ENCODE measurements around the gene KCNK6.

KCNK6 gene

DNA sequence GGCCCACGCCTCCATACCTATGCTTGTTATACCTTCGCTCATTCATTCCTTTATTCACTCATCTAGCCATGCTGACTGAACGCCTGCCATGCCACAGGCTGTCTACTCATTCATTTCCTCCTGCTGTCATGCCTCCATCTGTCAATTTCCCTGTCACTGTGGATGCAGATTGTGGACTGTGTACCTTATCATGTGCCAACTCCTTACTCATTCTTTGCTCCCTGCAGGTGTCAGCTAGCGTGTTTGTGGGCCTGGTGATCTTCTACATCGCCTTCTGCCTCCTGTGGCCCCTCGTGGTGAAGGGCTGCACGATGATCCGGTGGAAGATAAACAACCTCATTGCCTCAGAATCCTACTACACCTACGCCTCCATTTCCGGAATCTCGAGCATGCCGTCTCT is 50.7 kb downstream of the KCNK6 start:
- H2BK12ac ChIP-seq (ENCODE audit: low read length) = no peak overlapping the region
- H3K27ac ChIP-seq (replicated peaks; ENCODE audit: low read length) = no peak overlapping the region
- H3K36me3 ChIP-seq (replicated peaks in 1 of 2; ENCODE audit: control insufficient read depth in 2 of 2, insufficient read depth in 2 of 2, low read length in 2 of 2) = no peaks in the 10 kb centered on the region
- no peak overlapping the region for H4K8ac ChIP-seq (ENCODE audit: low read depth, low read length)
- no peak overlapping the region for H3K18ac ChIP-seq (ENCODE audit: low read length)
- no peak overlapping the region for H2BK5ac ChIP-seq (ENCODE audit: low read length)
- no peak overlapping the region for H2BK120ac ChIP-seq (ENCODE audit: low read depth, low read length)
- H2AFZ ChIP-seq (ENCODE audit: low read length) = no peak overlapping the region
- peak overlapping the region; percentile 4 for H3K23ac ChIP-seq (ENCODE audit: low read depth, low read length, poor library complexity)
- H3K9ac ChIP-seq (ENCODE audit: low read depth, low read length, poor library complexity) = no peak overlapping the region
- no CpG with 5 or more reads among the region's 12 CpGs for WGBS, 2 donors (ENCODE audit: extremely low coverage in 2 of 2, insufficient read length in 2 of 2, insufficient replicate concordance in 1 of 2)
- no peak overlapping the region for H2AK5ac ChIP-seq (ENCODE audit: low read depth, low read length)
- peaks cover 0 to 9% of the 10 kb centered on the region in 2 donors for H3K4me1 ChIP-seq (ENCODE audit: control insufficient read depth in 2 of 2, insufficient read depth in 1 of 2, low read depth in 1 of 2, low read length in 2 of 2)
- peaks cover 0 to 16% (median 0%) of the 10 kb centered on the region in 3 experiments for H3K27me3 ChIP-seq (ENCODE audit: control insufficient read depth in 3 of 3, insufficient read depth in 3 of 3, low read depth in 1 of 3, low read length in 3 of 3)
- H4K91ac ChIP-seq (ENCODE audit: low read depth, low read length, poor library complexity) = no peak overlapping the region
- H3K79me1 ChIP-seq (ENCODE audit: low read depth, low read length) = peaks cover 6% of the 10 kb centered on the region
- H3K14ac ChIP-seq (ENCODE audit: low read length) = no peak overlapping the region
- no peak overlapping the region for H3K4ac ChIP-seq (ENCODE audit: low read length)
- H3K4me3 ChIP-seq (ENCODE audit: low read length in 2 of 2) = no peak overlapping the region
- DNase-seq (ENCODE audit: low spot score) = no peak
- H2BK15ac ChIP-seq (ENCODE audit: low read length) = no peak overlapping the region
- no peaks in the 10 kb centered on the region for H3K9me3 ChIP-seq (replicated peaks in 1 of 2; ENCODE audit: control insufficient read depth in 2 of 2, insufficient read depth in 1 of 2, low read depth in 1 of 2, low read length in 2 of 2)
- no peak overlapping the region for H3K4me2 ChIP-seq (ENCODE audit: insufficient read depth, low read length, poor library complexity, severe bottlenecking)

GRCh38 chr19:38371081-38371480 is 51.4 kb downstream of the KCNK6 start:
- no peak overlapping the region for H3K23ac ChIP-seq (ENCODE audit: low read depth, low read length, poor library complexity)
- DNase-seq (ENCODE audit: low spot score) = no peak
- no CpG with 5 or more reads among the region's 6 CpGs for WGBS, 2 donors (ENCODE audit: extremely low coverage in 2 of 2, insufficient read length in 2 of 2, insufficient replicate concordance in 1 of 2)
- H3K4me3 ChIP-seq (ENCODE audit: low read length in 2 of 2) = no peak overlapping the region
- H3K4ac ChIP-seq (ENCODE audit: low read length) = no peak overlapping the region
- H3K4me2 ChIP-seq (ENCODE audit: insufficient read depth, low read length, poor library complexity, severe bottlenecking) = no peak overlapping the region
- no peak overlapping the region for H4K91ac ChIP-seq (ENCODE audit: low read depth, low read length, poor library complexity)
- H3K9ac ChIP-seq (ENCODE audit: low read depth, low read length, poor library complexity) = no peak overlapping the region
- H2BK5ac ChIP-seq (ENCODE audit: low read length) = no peak overlapping the region
- no peak overlapping the region for H4K8ac ChIP-seq (ENCODE audit: low read depth, low read length)
- H3K36me3 ChIP-seq (replicated peaks in 1 of 2; ENCODE audit: control insufficient read depth in 2 of 2, insufficient read depth in 2 of 2, low read length in 2 of 2) = peaks cover 0 to 1% of the 10 kb centered on the region in 2 donors
- H3K27ac ChIP-seq (replicated peaks; ENCODE audit: low read length) = no peak overlapping the region
- H2BK12ac ChIP-seq (ENCODE audit: low read length) = no peak overlapping the region
- no peak overlapping the region for H2BK15ac ChIP-seq (ENCODE audit: low read length)
- no peak overlapping the region for H3K18ac ChIP-seq (ENCODE audit: low read length)
- peaks cover 8 to 15% of the 10 kb centered on the region in 2 donors for H3K4me1 ChIP-seq (ENCODE audit: control insufficient read depth in 2 of 2, insufficient read depth in 1 of 2, low read depth in 1 of 2, low read length in 2 of 2)
- no peak overlapping the region for H3K14ac ChIP-seq (ENCODE audit: low read length)
- H3K79me1 ChIP-seq (ENCODE audit: low read depth, low read length) = peaks cover 8% of the 10 kb centered on the region
- no peak overlapping the region for H2BK120ac ChIP-seq (ENCODE audit: low read depth, low read length)
- no peak overlapping the region for H2AFZ ChIP-seq (ENCODE audit: low read length)
- peaks cover 0 to 16% (median 0%) of the 10 kb centered on the region in 3 experiments for H3K27me3 ChIP-seq (ENCODE audit: control insufficient read depth in 3 of 3, insufficient read depth in 3 of 3, low read depth in 1 of 3, low read length in 3 of 3)
- no peak overlapping the region for H2AK5ac ChIP-seq (ENCODE audit: low read depth, low read length)
- no peaks in the 10 kb centered on the region for H3K9me3 ChIP-seq (replicated peaks in 1 of 2; ENCODE audit: control insufficient read depth in 2 of 2, insufficient read depth in 1 of 2, low read depth in 1 of 2, low read length in 2 of 2)

DNA sequence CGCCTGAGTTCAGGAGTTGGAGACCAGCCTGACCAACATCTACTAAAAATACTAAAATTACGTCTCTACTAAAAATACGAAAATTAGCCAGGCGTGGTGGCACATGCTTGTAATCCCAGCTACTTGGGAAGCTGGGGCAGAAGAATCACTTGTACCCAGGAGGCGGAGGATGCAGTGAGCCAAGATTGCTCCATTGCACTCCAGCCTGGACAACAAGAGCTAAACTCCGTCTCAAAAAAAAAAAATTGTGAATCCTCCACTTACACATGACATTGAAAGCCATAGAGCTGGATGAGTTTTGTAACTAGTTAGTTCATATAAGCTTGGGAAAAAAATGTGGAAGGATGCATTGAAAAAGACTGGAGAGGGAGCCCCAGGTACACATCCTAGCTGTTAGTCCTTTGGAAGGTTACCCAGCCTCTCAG is 54.3 kb downstream of the KCNK6 start:
- Histone ChIP-seq H3K14ac (ENCODE audit: low read length) (no peak overlapping the region), H3K79me1 (ENCODE audit: low read depth, low read length) (peaks cover 10% of the 10 kb centered on the region), H3K27me3 (ENCODE audit: control insufficient read depth in 3 of 3, insufficient read depth in 3 of 3, low read depth in 1 of 3, low read length in 3 of 3) (peaks cover 0 to 16% (median 0%) of the 10 kb centered on the region in 3 experiments), H3K23ac (ENCODE audit: low read depth, low read length, poor library complexity) (no peak overlapping the region), H4K8ac (ENCODE audit: low read depth, low read length) (no peak overlapping the region), H3K9ac (ENCODE audit: low read depth, low read length, poor library complexity) (no peak overlapping the region), H3K4me2 (ENCODE audit: insufficient read depth, low read length, poor library complexity, severe bottlenecking) (peak overlapping the region; percentile 50), H2AK5ac (ENCODE audit: low read depth, low read length) (no peak overlapping the region), H2BK12ac (ENCODE audit: low read length) (no peak overlapping the region), H3K9me3 (replicated peaks in 1 of 2; ENCODE audit: control insufficient read depth in 2 of 2, insufficient read depth in 1 of 2, low read depth in 1 of 2, low read length in 2 of 2) (no peaks in the 10 kb centered on the region), H3K4me3 (ENCODE audit: low read length in 2 of 2) (peak overlapping the region; percentile 75 to 76), H3K36me3 (replicated peaks in 1 of 2; ENCODE audit: control insufficient read depth in 2 of 2, insufficient read depth in 2 of 2, low read length in 2 of 2) (peaks cover 4 to 26% of the 10 kb centered on the region in 2 donors), H2AFZ (ENCODE audit: low read length) (peak overlapping the region; percentile 88), H4K91ac (ENCODE audit: low read depth, low read length, poor library complexity) (no peak overlapping the region), H3K4ac (ENCODE audit: low read length) (no peak overlapping the region), H3K18ac (ENCODE audit: low read length) (no peak overlapping the region), H2BK120ac (ENCODE audit: low read depth, low read length) (no peak overlapping the region), H3K4me1 (ENCODE audit: control insufficient read depth in 2 of 2, insufficient read depth in 1 of 2, low read depth in 1 of 2, low read length in 2 of 2) (peaks cover 8 to 9% of the 10 kb centered on the region in 2 donors), H2BK5ac (ENCODE audit: low read length) (no peak overlapping the region), H2BK15ac (ENCODE audit: low read length) (no peak overlapping the region), H3K27ac (replicated peaks; ENCODE audit: low read length) (peak overlapping the region; percentile 39)
- WGBS, 2 donors (ENCODE audit: extremely low coverage in 2 of 2, insufficient read length in 2 of 2, insufficient replicate concordance in 1 of 2) = no CpG with 5 or more reads among the region's 6 CpGs
- no peak for DNase-seq (ENCODE audit: low spot score)

GRCh38 chr19:38374332-38375097 is 54.9 kb downstream of the KCNK6 start, which contains the start of gene PSMD8:
Gene PSMD8, plus strand, starts transcription at chr19:38374571. Its CDS starts 31 bp downstream, at chr19:38374602.
- Histone ChIP-seq H3K4me1 (ENCODE audit: control insufficient read depth in 2 of 2, insufficient read depth in 1 of 2, low read depth in 1 of 2, low read length in 2 of 2) (peaks cover 8 to 9% of the 10 kb centered on the region in 2 donors), H2BK5ac (ENCODE audit: low read length) (no peak within 1 kb of the TSS), H4K8ac (ENCODE audit: low read depth, low read length) (no peak within 1 kb of the TSS), H4K91ac (ENCODE audit: low read depth, low read length, poor library complexity) (no peak within 1 kb of the TSS), H3K4ac (ENCODE audit: low read length) (no peak within 1 kb of the TSS), H3K27ac (replicated peaks; ENCODE audit: low read length) (peak within 1 kb of the TSS; percentile 39), H3K9ac (ENCODE audit: low read depth, low read length, poor library complexity) (peak within 1 kb of the TSS; percentile 99), H2BK12ac (ENCODE audit: low read length) (no peak within 1 kb of the TSS), H2BK120ac (ENCODE audit: low read depth, low read length) (no peak within 1 kb of the TSS), H3K18ac (ENCODE audit: low read length) (peak within 1 kb of the TSS; percentile 97), H3K79me1 (ENCODE audit: low read depth, low read length) (peaks cover 10% of the 10 kb centered on the region), H3K4me3 (ENCODE audit: low read length in 2 of 2) (peak within 1 kb of the TSS; percentile 76 to 91), H3K4me2 (ENCODE audit: insufficient read depth, low read length, poor library complexity, severe bottlenecking) (peak within 1 kb of the TSS; percentile 72), H3K23ac (ENCODE audit: low read depth, low read length, poor library complexity) (peak within 1 kb of the TSS; percentile 99), H3K9me3 (replicated peaks in 1 of 2; ENCODE audit: control insufficient read depth in 2 of 2, insufficient read depth in 1 of 2, low read depth in 1 of 2, low read length in 2 of 2) (no peaks in the 10 kb centered on the region), H2AK5ac (ENCODE audit: low read depth, low read length) (no peak within 1 kb of the TSS), H2BK15ac (ENCODE audit: low read length) (peak within 1 kb of the TSS; percentile 51), H3K27me3 (ENCODE audit: control insufficient read depth in 3 of 3, insufficient read depth in 3 of 3, low read depth in 1 of 3, low read length in 3 of 3) (peaks cover 0 to 15% (median 0%) of the 10 kb centered on the region in 3 experiments), H3K14ac (ENCODE audit: low read length) (peak within 1 kb of the TSS; percentile 86), H3K36me3 (replicated peaks in 1 of 2; ENCODE audit: control insufficient read depth in 2 of 2, insufficient read depth in 2 of 2, low read length in 2 of 2) (peaks cover 10 to 32% of the 10 kb centered on the region in 2 donors), H2AFZ (ENCODE audit: low read length) (peak within 1 kb of the TSS; percentile 94)
- DNase-seq (ENCODE audit: low spot score) = peak; percentile 98
- WGBS, 2 donors (ENCODE audit: extremely low coverage in 2 of 2, insufficient read length in 2 of 2, insufficient replicate concordance in 1 of 2) = no CpG with 5 or more reads among the region's 65 CpGs
